Endothelial cell of umbilical vein (primary cell): ENCODE measurements around the gene ABCC5.
"Not testable (repeated sequence)": the region's sequence is repeated elsewhere in the genome, so short reads cannot be mapped to it uniquely, and the experiment has no call there.

Source experiments
- EZH2 ChIP-seq: IDR thresholded peaks from 2 replicates; pipeline ENCODE4 v1.6.1; 2012; ENCODE audit warnings: borderline replicate concordance, low read depth, mild to moderate bottlenecking, moderate library complexity, low read length, inconsistent platforms; ENCODE audit not compliant: severe bottlenecking
- FOS ChIP-seq: IDR thresholded peaks from 2 replicates; pipeline ENCODE4 v1.6.1; 2011; ENCODE audit warnings: mild to moderate bottlenecking, low read length, moderate library complexity, borderline replicate concordance; ENCODE audit not compliant: insufficient read depth
- GATA2 ChIP-seq: IDR thresholded peaks from 2 replicates; pipeline ENCODE4 v1.7.0; 2011; ENCODE audit warnings: low read depth, mild to moderate bottlenecking, moderate library complexity, mixed read lengths, low read length; ENCODE audit not compliant: insufficient read length, insufficient read depth
- JUN ChIP-seq: IDR thresholded peaks from 2 replicates; pipeline ENCODE4 v1.6.1; 2011; ENCODE audit warnings: borderline replicate concordance, low read depth; ENCODE audit not compliant: insufficient read length, insufficient read depth
- MYC ChIP-seq: IDR thresholded peaks from one replicate; pipeline ENCODE4 v1.6.1; 2011; ENCODE audit warnings: mild to moderate bottlenecking, low read depth, low read length
- POLR2A ChIP-seq: IDR thresholded peaks from 2 replicates; pipeline ENCODE4 v1.6.1; 2012; ENCODE audit warnings: low read depth, mild to moderate bottlenecking, control low read depth, low read length
- POLR2AphosphoS5 ChIP-seq: IDR thresholded peaks from 2 replicates; pipeline ENCODE4 v1.6.1; 2012; ENCODE audit warnings: low read depth, mild to moderate bottlenecking, control low read depth, low read length, moderate library complexity; ENCODE audit not compliant: insufficient read depth
- TF ChIP-seq, protein P1 (sequence below), 2 donors: IDR thresholded peaks; 1 replicate in 1 of 2; 2 replicates in 1 of 2; pipeline ENCODE4 v1.5.1; 2011; ENCODE audit warnings: low read length in 2 of 2, mild to moderate bottlenecking in 2 of 2, moderate library complexity in 2 of 2, control low read depth in 1 of 2, inconsistent platforms in 1 of 2, low read depth in 1 of 2; ENCODE audit not compliant: insufficient read depth in 1 of 2; ENCODE audit errors: extremely low read depth in 1 of 2
- TF ChIP-seq, protein P2 (sequence below): IDR thresholded peaks from 2 replicates; pipeline ENCODE4 v1.6.1; 2011; ENCODE audit not compliant: insufficient read depth, insufficient read length

DNA sequence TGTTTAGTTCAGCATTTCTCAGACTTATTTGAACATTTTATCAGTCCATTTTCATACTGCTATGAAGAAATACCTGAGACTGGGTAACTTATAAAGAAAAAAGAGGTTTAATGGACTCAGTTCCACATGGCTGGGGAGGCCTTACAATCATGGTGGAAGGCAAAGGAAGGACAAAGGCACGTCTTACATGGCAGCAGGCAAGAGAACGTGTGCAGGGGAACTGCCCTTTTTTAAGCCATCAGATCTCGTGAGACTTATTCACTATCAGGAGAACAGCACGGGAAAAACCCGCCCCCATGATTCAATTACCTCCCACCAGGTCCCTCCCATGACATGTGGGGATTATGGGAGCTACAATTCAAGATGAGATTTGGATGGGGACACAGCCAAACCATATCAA, 7.6 kb upstream of the ABCC5 start:
- not testable (repeated sequence) for TF ChIP-seq POLR2A, GATA2, POLR2AphosphoS5, JUN, EZH2, MYC, FOS
- TF ChIP-seq, protein P1, sequence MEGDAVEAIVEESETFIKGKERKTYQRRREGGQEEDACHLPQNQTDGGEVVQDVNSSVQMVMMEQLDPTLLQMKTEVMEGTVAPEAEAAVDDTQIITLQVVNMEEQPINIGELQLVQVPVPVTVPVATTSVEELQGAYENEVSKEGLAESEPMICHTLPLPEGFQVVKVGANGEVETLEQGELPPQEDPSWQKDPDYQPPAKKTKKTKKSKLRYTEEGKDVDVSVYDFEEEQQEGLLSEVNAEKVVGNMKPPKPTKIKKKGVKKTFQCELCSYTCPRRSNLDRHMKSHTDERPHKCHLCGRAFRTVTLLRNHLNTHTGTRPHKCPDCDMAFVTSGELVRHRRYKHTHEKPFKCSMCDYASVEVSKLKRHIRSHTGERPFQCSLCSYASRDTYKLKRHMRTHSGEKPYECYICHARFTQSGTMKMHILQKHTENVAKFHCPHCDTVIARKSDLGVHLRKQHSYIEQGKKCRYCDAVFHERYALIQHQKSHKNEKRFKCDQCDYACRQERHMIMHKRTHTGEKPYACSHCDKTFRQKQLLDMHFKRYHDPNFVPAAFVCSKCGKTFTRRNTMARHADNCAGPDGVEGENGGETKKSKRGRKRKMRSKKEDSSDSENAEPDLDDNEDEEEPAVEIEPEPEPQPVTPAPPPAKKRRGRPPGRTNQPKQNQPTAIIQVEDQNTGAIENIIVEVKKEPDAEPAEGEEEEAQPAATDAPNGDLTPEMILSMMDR (IDR thresholded peaks at IDR 0.05; ENCODE audit: extremely low read depth in 1 of 2, insufficient read depth in 1 of 2, low read depth in 1 of 2, low read length in 2 of 2), result not testable (repeated sequence)
- TF ChIP-seq, protein P2, sequence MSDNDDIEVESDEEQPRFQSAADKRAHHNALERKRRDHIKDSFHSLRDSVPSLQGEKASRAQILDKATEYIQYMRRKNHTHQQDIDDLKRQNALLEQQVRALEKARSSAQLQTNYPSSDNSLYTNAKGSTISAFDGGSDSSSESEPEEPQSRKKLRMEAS, result not testable (repeated sequence)
